Activated T-cell treated with anti-CD3 and anti-CD28 coated beads, Interleukin-2, amount 50 U/mL, for 48 hours (primary cell): ENCODE data around the gene KMT2B.
A peak's percentile ranks its signal among the peaks of the same experiment; 100 is the strongest.

Experiments
- DNase-seq, 2 experiments: peaks; one replicate each; pipeline ENCODE4 v3.0.0-alpha.2; 2020

Gene KMT2B

DNA sequence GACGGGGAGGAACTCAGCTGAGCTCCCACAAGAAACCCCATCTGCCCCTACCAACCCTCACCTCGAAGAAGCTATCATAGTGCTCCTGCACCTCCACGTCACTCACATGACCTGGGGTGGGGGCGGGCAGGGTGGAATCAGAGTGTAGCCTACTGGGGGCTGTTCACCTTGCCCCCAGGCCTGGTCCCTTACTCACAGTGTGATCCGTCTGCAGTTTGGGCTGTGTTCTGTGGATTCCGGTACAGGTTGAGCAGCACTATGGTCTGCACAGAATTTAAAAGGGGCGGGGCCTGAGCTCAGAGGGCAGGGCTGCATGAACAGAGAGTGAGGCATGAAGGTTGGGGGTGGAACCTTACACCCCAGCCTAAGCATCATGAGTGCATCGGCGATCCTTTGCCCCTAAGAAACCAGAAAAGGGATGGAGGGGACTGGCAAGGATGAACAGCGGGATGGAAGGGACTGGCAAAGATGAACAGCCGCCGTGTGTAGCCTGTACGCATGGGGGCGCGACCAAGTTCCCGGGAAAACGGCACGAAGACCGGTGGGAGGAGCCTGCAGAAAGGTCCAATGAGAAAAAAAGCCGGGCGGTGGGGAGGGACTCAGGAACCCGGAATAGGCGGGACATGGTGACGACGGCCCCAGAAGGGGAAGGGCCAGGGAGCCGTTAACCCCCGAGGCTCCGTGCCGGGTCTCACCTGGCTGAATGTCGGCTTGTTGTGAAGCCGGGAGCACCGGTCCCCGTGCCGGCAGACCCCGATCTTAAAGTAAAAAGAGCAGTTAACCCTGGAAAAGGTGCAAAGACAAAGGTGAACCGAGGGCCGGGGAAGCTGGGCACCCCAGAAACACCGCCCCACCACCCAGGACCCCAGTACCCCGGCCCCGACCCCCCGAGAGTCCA is 26.9 kb downstream of the KMT2B start:
- peak; percentile 95 to 96 for DNase-seq

GRCh38 chr19:35745328-35746086 is 27.7 kb downstream of the KMT2B start, which contains the start of the genes PSENEN and U2AF1L4:
Gene PSENEN (plus strand): TSS chr19:35745651. CDS start chr19:35745931, 280 bp downstream.
Gene U2AF1L4 (minus strand): TSS chr19:35745418. CDS start chr19:35745391, 27 bp downstream.
- peak; percentile 94 to 96 for DNase-seq

DNA sequence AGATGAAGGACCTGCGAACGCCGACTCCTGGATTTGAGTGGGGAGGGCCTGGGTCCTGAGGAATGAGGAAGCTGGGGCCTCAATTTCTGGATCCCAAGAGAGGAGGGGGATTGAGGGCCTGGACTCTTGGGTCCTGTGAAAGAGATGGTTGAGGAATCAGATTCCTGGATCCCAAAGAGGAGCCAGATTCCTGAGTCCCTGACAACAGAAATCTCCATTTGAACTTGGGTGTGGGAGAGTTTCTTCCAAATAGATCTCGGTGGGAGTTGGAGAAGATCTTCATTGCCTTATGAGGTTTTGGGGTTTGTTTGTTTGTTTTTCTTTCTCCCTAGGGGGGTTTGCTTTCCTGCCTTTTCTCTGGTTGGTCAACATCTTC is 28.3 kb downstream of the KMT2B start:
- no peak for DNase-seq

DNA sequence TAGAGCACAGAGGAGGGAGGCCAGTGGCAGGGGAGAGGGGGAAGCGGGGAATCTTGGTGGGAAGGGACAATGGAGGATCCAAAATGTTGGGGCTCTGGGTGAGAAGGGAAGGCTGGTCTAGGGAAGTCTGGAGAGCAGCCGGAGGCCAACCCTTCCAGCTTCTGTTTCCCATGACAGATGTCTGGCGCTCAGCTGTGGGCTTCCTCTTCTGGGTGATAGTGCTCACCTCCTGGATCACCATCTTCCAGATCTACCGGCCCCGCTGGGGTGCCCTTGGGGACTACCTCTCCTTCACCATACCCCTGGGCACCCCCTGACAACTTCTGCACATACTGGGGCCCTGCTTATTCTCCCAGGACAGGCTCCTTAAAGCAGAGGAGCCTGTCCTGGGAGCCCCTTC is 28.7 kb downstream of the KMT2B start:
- no peak for DNase-seq

GRCh38 chr19:35748106-35749020 is 30.6 kb downstream of the KMT2B start, which contains the start of gene LIN37:
Gene LIN37 (plus strand): TSS chr19:35748576. CDS start chr19:35748725, 149 bp downstream.
- DNase-seq: peak; percentile 99

DNA sequence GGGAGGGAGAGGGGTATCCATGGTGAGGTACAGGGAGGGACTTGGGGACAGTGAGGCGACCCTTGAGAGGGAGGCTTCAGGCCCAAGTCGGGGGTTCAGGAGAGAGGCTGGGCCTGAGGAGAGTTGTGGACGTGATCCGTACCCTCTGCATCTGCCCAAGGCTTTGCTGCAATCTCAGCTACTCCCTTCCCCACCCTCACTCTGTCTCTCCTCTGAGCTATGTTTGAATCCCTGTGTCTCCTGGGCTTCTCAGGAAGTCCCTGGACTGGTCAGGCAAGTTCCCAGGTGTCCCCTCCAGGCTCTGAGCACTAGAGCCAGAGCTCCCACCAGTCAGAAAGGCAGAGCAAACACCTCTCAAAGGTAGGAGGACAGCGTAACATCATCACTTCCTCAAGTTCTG is 32.4 kb downstream of the KMT2B start:
- no peak for DNase-seq

GRCh38 chr19:35751839-35752745 is 34.3 kb downstream of the KMT2B start:
- DNase-seq: no peak

DNA sequence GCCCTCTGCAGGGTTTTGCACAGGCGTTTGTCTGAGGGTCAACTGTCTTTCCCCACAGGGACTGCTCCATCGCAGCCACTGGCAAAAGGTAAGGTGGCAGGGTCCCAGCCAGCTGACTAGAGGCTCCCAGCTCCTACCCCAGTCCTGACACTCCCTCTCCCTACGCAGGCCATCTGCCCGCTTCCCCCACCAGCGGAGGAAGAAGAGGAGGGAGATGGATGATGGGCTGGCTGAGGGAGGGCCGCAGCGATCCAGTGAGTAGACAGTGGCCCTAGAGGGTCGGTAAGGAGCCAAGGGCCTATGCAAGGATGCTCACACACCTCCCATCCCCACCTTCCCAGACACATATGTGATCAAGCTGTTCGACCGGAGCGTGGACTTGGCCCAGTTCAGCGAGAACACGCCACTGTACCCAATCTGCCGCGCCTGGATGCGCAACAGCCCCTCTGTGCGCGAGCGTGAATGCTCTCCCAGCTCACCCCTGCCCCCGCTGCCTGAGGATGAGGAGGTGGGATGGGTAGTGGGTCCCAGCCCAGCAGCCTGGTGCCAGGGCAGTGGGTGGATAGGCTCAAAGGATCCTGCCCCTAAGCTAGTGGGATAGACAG is 35.0 kb downstream of the KMT2B start:
- DNase-seq: no peak

DNA sequence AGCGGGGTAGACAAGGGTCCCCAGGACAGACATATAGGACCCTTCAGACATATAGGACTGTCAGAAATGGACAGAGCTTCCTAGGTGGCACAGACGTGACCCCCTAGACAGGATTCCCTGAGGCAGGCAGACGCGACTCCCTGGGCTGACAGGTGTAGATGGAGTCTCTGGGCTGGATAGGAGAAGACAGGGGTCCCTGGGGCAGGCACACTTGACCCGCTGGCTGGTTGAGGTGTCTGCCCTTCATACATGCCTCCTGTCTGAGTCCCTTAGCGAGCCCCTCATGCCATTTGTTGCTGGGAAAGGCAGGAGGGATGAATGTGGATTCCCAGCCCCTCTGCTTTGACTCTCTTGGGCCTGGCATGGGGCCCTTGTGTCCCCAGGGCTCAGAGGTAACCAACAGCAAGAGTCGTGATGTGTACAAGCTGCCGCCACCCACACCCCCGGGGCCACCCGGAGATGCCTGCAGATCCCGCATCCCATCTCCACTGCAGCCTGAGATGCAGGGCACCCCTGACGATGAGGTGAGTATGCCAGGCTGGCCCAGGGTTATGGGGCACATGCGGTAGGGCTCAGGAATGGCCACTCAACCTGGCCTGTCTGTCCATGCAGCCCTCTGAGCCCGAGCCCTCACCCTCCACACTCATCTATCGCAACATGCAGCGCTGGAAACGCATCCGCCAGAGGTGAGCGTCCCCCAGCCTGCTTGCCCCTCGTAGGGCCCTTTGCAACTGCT is 36.0 kb downstream of the KMT2B start:
- no peak for DNase-seq

GRCh38 chr19:35754370-35755130 is 36.7 kb downstream of the KMT2B start:
- DNase-seq: no peak

DNA sequence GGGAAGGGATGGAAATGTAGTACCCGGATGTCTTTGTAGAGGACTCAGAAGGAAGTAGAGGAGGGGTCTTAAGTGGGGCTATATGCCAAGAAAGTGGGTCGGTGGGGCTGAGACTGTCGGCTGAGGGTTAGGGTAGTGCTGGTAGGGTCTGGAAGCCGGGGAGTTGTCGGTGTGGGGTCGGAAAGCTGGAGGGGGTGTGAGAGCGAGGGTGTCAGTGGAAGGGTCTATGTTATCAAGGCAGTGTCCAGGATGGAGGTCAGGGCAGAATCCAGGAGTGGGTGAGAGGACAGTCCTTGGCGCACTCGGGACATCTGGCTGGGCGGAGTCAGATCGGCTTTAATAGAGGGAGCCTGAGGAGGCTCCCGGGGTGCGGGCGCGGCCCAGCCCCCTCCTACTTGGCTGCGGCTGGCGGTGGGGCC is 37.3 kb downstream of the KMT2B start:
- no peak for DNase-seq

DNA sequence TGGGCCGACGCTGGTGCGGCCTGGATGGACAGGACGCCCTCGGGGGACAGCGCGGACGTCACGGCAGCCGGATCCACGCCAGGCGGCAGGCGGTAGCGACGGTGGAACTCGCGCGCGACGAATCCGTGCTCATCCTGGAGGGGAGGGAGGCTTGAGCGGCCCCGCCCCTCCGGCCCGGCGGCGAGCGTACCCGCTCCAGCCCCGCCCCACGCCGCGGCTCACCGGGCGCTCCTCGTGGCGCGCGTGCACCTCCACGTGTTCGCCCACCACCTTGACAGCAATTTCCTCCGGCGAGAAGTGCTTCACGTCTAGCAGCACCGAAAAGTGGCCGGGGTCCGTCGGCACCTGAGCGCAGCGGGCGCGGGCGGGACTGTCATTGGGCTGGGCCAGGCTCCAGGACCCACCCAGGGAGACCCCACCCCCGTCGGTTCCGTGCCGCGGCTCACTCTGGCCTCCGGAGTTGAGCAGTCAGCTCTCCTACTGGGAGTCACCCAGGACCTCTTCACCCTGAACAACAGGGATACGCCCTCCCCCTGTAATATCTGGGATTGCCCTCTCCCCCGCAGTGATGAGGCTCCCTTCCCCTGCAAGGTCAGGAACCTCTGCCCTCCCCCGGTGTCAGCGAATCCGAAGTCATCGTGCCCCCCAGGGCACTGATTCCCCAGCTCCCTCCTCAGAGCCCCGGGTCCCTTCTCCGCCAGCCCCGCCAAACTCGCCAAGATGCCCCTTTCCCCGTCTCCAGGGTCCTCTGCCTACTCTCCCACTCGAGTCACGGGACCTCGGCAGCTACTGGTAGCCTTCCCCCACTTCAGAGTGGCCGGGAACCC is 38.0 kb downstream of the KMT2B start:
- DNase-seq: peak; percentile 65 to 75

GRCh38 chr19:35756377-35757230 is 38.8 kb downstream of the KMT2B start, which contains the start of gene HSPB6:
Gene HSPB6 (minus strand): TSS chr19:35757029. CDS start chr19:35757008, 21 bp downstream.
- no peak for DNase-seq

DNA sequence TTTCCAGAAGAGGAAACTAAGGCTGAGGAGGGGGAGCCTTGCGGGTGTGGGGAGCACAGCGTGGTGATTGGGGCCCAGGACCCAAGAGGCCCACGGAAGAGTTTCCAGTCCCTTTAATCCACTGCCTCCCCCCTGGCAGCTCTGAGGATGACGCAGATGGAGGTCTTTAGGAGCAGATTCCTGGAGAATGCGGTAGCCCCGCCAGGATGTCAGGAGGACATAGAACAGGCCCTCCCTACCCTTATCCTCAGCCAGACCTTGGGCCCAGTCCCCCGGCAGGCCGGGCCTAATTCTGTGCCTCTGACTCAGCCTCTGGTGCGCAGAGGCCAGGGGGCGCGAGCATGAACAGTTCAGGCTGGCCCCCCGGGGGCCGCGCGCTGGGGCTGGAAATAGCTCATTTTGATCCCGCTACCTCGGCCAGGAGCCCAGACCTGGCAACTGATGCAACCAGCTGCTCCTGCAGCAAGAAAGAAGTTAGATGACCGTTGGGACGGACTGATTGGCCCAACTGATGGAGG is 39.5 kb downstream of the KMT2B start:
- peak; percentile 64 to 70 for DNase-seq

GRCh38 chr19:35757749-35758608 is 40.2 kb downstream of the KMT2B start, which contains the start of gene PROSER3:
Gene PROSER3 (plus strand): TSS chr19:35758176. CDS start chr19:35758216, 40 bp downstream.
- peak; percentile 99 for DNase-seq

GRCh38 chr19:35759697-35760096 is 41.9 kb downstream of the KMT2B start:
- DNase-seq: no peak
